NCI-H1092 (cell line): ENCODE measurements around the gene CNIH3.
"Not testable (repeated sequence)": the region's sequence is repeated elsewhere in the genome, so short reads cannot be mapped to it uniquely, and the experiment has no call there.

Source experiments
- DNase-seq: peaks from one replicate; lab custom pipeline; 2025; lab: John Stamatoyannopoulos, UW

CNIH3 gene

GRCh38 chr1:224689374-224689773, 73.3 kb downstream of the CNIH3 start:
- no peak for DNase-seq

GRCh38 chr1:224690576-224690975, 74.5 kb downstream of the CNIH3 start:
- DNase-seq: no peak

GRCh38 chr1:224691148-224691925, 75.2 kb downstream of the CNIH3 start:
- no peak for DNase-seq

DNA sequence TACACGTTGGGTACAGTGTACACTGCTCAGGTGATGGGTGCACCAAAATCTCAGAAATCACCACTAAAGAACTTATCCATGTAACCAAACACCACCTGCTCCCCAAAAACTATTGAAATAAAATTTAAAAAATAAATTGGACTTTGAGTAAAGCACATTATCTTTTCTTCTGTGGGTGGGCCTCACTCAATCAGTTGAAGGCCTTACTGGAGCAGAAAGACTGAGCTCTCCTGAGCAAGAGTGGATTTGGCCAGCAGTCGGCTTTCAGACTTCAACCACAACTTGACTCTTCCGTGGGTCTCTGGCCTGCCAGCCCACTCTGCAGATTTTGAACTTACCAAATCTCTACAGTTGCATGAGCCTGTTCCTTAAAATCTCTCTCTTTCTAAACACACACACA, 78.9 kb downstream of the CNIH3 start:
- DNase-seq: no peak

DNA sequence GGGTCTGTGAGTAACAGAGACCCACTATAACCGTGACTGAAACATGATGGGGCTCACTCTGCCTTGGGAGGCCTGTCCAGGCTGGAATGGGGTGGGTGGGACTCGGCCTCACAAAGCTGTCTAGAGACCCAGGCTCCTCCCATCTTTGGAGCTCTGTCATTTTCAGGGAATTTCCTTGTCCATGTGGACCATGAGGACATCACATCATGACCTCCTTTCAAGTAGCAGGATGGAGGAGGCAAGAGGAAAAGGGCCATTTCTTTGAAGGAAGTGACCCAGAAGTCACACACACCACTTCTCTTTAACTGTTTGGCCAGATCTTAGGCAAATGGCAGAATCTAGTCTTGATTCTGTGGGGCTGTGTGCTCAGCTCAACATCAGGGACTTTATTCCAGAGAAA, 79.9 kb downstream of the CNIH3 start:
- DNase-seq: no peak

DNA sequence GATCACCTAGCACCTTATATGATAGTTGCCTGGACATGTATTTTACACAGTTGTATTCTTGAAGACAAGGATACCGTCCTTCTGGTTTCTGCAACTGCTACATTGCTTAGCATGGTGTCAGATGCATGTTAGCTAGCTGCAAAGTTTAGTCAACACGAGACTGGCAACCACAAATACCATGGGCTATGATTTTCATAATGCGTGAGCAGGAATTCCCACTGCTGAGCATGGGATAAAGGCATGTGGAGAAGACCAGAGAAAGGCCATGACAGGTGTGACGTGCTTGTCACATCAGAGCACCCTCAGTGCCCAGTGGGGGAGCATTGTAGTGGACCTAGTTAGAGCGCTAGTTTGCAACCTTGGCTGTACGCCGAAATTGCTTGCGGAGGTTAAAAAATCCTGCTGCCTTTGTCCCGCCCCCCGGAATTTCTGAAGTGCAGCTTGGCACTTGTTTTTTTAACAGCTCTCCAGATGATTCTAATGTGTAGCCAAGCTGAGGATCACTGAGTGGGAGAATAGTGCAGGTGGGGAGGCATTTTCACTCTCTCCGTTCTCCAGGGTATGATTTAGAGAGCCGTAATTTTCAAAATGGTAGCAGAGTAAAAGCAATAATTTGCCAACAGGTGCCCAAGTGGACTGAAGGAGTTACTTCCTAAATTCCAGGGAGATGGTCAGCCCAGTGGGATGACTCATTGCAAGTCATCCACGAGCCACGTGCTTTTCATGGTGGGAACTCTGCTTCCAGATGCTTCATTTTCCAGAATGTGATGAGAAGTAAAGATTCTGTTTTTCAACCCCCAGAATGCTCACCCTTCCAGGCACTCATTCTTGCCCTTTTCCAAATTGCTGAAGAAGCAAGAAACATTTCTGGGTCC, 81.0 kb downstream of the CNIH3 start:
- DNase-seq: no peak

DNA sequence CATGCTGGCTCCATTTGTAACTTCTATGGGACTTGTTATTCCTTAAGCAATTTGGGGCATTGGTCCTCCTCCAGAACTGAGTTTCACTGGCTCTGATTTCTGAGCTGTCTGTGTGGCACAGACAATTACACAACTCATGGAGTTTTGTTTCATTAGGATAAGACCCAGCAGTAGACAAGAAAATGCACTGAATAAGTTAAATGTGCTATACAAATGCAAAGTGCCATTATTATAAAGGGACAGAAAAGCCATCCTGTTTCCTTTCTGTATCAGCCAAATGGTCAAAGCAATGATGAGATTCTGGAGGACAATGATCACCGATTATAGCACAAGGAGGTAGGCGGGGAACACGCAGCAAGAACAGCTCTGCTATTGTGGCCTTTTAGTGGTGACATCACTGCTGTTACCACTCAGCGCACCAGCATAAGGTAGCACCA, 81.9 kb downstream of the CNIH3 start:
- DNase-seq: no peak

DNA sequence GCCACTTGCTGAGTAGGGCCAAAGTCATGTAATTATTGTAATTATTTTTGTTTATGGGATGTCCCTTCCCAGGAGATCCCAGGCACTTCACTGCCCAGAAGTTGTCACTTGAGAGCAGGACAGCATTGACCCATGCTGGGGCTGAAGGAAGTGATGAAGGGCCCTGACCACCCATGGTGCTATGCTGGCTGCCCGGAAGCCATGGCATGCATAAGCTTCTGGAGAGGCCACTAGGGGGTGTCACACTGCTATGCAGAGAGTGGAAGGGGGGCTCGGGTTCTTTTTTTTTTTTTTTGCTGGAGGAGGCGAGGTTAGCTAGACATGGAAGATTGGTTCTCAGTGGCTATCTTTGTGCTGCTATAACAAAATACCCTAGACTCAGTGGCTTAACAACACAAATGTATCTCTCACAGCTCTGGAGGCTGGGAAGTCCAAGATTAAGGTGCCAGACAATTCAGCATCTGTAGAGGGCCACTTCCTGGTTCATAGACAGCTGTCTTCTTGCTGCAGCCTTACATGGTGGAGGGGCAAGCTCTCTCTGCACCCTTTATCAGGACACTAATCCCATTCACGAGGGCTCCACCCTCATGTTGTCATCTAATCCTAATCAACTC, 84.9 kb downstream of the CNIH3 start:
- peak; percentile 11 for DNase-seq

DNA sequence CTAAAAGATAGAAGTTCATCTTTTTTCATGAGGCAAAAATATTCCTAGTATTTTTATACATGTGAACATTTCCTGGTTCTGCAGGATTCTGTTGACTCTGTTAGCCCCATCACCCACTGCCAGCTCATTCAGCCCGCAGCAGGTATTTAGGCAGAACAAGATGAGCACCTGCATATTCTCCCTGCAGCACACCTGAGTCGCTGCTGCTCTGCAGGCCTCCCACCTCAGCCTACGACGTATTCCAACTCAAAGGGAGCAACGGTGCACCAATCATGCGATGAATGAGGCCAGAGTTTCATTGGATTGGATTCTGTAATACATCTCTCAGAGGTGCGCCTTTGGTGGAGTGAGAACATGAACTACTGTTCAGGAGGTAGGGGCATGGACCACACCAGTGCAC, 87.6 kb downstream of the CNIH3 start:
- no peak for DNase-seq

DNA sequence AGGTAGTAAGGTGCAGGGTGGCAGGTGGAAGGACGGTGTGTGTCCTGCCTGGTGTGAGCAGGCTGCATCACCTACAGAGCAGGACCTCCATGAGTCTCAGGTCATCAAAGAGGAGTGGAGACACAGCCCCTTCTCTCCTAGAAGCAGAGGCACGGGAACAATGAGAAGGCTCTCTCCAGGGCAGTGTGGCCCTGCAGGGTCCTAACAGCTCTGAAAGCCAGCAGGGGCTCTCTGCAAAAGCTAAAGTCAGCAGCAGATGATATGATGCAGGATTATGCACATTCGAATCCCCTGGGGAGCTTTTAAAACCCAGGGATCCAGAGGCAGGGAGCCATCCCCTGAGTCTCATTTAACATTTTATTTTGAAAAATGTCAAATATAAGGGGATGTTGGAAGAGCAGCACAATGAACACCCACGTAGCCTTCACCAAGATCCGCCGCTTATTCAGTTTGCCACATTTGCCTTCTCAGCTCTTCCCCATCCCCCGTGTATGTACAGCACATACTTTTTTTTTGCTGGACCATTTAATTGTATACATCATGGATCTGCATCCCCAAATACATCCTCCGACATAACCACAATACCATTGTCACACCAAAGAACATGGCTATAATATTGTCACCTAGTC, 88.1 kb downstream of the CNIH3 start:
- DNase-seq: no peak

DNA sequence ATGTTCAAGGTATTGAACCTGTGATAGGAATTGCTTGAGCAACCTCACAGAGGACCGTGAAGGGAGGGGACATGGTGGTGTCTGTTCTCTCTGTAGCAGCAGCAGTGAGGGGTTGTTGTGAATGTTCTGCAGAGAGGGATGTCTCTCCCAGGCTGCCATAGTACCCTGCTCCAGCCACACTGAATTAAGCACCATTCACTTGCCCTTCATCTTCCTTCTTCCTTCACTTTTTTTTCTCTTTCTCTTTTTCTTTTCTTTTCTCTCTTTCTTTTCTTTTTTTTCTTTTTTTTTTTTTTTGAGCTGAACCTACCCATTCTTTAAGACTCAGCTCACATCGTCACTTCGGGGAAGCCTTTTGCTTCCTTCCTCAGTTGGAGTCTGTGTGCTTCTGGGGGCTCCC, 89.5 kb downstream of the CNIH3 start:
- no peak for DNase-seq

- DNase-seq: no peak
These were observed 92.0 kb downstream of the CNIH3 start for GRCh38 chr1:224707843-224708725.

DNA sequence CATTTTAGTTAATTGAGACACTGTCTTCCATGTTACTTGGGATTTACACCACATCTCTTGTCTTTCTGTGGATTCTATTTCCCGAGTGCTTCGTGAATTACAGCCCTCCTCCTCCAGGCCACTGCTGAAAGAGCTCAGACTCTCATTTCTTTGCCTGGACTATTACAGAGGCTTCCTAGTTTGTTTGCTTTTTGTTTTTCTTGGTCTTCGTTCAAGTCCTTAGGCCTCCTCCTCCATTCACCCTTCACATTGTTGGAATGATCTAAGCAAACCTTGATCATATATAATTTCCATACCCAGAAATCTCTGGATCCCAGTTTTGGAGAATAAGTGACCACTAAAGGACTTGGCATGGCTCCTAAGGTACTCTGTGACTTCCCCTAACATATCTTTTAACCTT, 94.1 kb downstream of the CNIH3 start:
- no peak for DNase-seq

- DNase-seq: not testable (repeated sequence)
These were observed 95.2 kb downstream of the CNIH3 start for GRCh38 chr1:224711231-224711756.

DNA sequence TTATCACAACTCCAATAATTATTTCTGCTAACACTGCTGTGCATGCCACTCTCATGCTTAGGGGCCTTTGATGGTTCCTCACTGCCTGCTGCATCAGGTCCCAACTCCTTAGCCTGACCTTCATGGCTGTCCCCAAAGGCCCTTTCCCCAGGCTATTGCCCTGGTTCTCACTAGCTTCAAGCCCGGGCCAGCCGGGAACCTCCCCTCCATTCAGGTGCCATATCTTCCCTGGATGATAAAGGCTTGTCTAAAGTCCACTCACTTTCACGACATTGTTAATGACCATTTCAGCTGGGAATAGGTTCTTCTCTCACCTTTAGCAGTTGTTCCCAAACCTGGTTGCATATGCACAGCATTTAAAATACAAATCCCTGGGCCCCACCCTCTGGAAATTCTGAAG, 95.8 kb downstream of the CNIH3 start:
- DNase-seq: no peak

DNA sequence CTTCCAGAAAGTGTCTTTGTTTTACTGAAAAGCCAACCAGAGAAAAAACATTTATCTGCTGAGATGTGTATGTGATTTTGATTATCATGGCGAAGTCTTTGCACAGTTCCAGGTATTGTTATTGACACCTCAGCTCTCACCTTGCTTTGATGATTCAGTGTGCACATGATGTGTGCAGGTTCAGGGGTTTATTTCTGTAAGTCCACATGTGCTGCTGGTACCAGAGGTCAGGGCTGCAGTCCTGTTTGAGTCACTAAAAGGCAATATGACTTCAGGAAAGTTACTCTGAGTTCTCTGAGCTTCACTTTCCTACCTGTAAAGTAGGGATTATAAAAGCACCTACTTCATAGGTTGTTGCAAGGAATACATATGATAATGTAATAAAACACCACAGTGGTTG, 97.1 kb downstream of the CNIH3 start:
- no peak for DNase-seq

DNA sequence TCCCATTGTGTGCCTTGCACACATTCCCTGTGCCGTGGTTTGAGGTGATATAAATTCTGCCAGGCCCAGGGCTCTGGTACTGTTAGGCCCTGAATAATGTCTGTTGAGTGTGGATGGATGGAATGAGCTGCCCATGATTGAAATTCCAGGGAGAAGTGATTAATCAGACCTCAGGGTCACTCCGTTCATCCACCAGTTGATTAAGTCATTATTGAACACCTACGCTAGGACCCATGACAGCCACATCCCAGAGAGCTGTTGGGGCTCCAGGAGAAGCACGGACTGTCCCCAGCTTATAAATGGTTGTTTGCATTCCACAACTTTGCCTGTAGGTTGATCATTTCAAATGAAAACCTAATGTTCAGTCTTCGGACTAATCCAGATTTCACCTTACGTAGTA, 98.4 kb downstream of the CNIH3 start:
- no peak for DNase-seq

DNA sequence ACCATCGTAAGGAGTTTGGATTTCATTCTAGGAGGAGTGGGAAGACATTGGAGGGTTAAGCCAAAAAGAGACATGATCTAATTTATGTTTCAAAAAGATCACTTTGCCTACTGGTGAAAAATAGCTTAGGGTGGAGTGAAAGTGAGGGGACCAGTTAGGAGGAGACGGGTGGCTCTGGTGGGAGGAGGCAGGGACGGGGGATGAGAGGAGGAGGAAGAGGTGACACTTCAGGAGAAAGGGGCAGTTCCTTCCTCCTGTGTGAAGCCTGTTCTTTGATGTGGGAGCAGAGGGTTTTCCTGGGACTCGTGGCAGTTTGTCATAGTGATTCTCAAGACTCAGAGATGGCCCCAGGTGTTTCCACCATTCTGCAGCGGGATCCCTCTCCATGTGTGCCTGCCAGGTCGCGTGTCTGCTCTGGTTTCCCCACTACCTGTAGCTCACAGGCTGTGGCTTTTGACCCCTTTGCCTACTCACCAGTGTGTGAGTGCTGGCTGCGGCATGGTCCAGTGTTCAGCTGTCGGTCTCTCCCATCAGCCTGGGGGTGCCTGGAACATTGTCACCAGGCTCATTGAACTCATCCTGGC, 102.4 kb downstream of the CNIH3 start:
- DNase-seq: no peak

DNA sequence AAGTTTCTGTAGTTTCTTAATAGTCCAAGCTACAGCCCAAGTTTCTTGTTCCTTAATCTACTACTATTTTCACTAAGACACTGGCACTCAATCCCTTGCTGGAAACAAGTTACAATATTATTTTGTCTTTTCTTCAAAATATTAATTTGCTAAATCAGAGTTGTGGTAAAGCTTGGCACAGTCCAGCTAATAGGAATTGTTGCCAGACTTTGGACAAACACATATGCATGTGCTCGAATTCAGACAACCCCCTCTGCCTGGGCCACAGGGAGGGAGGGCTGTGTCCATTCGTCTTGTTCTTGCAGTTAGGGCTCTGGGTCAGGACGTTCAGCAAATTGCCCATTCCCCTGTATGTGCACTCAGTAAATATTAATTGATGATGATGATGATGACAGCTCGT, 103.6 kb downstream of the CNIH3 start:
- no peak for DNase-seq

DNA sequence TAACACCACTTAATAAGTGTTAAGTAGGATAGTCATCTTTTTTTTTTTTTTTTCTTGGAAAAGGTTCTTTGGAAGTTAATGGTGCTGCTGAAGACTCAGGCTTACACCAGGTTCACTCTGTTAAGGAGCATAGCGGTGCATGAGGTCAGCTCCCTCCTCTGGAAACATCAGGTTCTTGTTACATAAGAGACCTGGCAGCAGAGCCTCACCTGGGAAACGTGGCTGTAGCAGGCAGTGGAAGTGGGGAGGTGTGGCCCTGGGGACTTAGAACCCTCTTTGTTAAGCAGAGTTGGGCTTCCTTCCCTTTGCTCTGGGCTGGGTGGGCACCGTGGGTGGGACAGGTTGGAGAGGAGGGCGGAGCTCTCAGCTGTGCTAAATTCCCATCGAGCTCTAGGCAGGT, 104.1 kb downstream of the CNIH3 start:
- no peak for DNase-seq

- no peak for DNase-seq
These were observed 104.9 kb downstream of the CNIH3 start for GRCh38 chr1:224721000-224721399.
